Right atrium auricular region (tissue), 2 donors: ENCODE results near the gene SAMD4B. TPM values are rescaled to one million over a fixed set of nuclear protein-coding genes. Genes with fewer than 3 reads are reported as not detected.

Experiments
- DNase-seq: peaks from one replicate; pipeline ENCODE4 v3.0.0-alpha.2; 2019; ENCODE audit warnings: low spot score
- H3K27ac ChIP-seq, 2 donors: fragments of 200-600 bp; sonication (generic); 1 replicate in 1 of 2; 2 replicates in 1 of 2; pipeline ENCODE4 v1.5.1; 2016 to 2019
- H3K27me3 ChIP-seq, 2 donors: fragments of 200-600 bp; sonication (generic); one replicate each; pipeline versions ENCODE4 v1.5.1 to v1.6.0; 2017 to 2019
- H3K36me3 ChIP-seq: fragments of 200-600 bp; sonication (generic); one replicate; pipeline ENCODE4 v1.5.1; 2016
- H3K4me1 ChIP-seq, 2 donors: fragments of 200-600 bp; sonication (generic); one replicate each; pipeline versions ENCODE4 v1.5.1 to v1.6.0; 2017 to 2019
- H3K4me3 ChIP-seq, 2 donors: fragments of 200-600 bp; sonication (generic); 1 replicate in 1 of 2; 2 replicates in 1 of 2; pipeline ENCODE4 v1.5.1; 2017 to 2019; ENCODE audit warnings: mild to moderate bottlenecking in 1 of 2, moderate library complexity in 1 of 2
- H3K9me3 ChIP-seq, 2 donors: fragments of 200-600 bp; sonication (generic); one replicate each; pipeline ENCODE4 v1.5.1; 2019
- CTCF ChIP-seq, 2 donors: fragments of 200-600 bp; sonication (generic); IDR thresholded peaks; one replicate each; pipeline ENCODE4 v1.5.1; 2019; ENCODE audit warnings: antibody characterized with exemption in 2 of 2
- total RNA-seq, 2 donors: library from RNA; depleted of rRNA; stranded (reverse); fragments of >200 nt; gene quantifications; one replicate each; pipeline ENCODE4 v1.1.0, GENCODE V29; 2016

SAMD4B gene
- total RNA-seq, 2 donors from 2014 or later = 48.5 to 97.6 TPM

GRCh38 chr19:39401070-39401548, 58.9 kb downstream of the SAMD4B start:
- H3K4me1 ChIP-seq = peaks cover 0 to 69% of the 10 kb centered on the region in 2 donors
- no peaks in the 10 kb centered on the region for H3K27me3 ChIP-seq
- H3K9me3 ChIP-seq = no peaks in the 10 kb centered on the region
- H3K27ac ChIP-seq = peak overlapping the region; percentile 99 to 100
- no peak for DNase-seq
- no peak overlapping the region for H3K4me3 ChIP-seq
- TF ChIP-seq CTCF (IDR thresholded peaks at IDR 0.05) = no peak
- H3K36me3 ChIP-seq = no peaks in the 10 kb centered on the region

GRCh38 chr19:39401549-39402345, 59.5 kb downstream of the SAMD4B start:
- no peaks in the 10 kb centered on the region for H3K36me3 ChIP-seq
- peak overlapping the region in 1 of 2 donors; percentile 64 for H3K4me3 ChIP-seq
- H3K27me3 ChIP-seq = no peaks in the 10 kb centered on the region
- no peaks in the 10 kb centered on the region for H3K9me3 ChIP-seq
- H3K4me1 ChIP-seq = peaks cover 0 to 71% of the 10 kb centered on the region in 2 donors
- no peak for TF ChIP-seq CTCF (IDR thresholded peaks at IDR 0.05)
- peak overlapping the region; percentile 99 to 100 for H3K27ac ChIP-seq
- DNase-seq = peak; percentile 83

- TF ChIP-seq CTCF (IDR thresholded peaks at IDR 0.05) = no peak
- Histone ChIP-seq H3K36me3 (peaks cover 8% of the 10 kb centered on the region), H3K4me3 (peak overlapping the region; percentile 56 to 64), H3K9me3 (no peaks in the 10 kb centered on the region), H3K4me1 (peaks cover 0 to 66% of the 10 kb centered on the region in 2 donors), H3K27ac (peak overlapping the region; percentile 99 to 100), H3K27me3 (no peaks in the 10 kb centered on the region)
- DNase-seq = peak; percentile 96
Measured at GRCh38 chr19:39402346-39403300, 60.4 kb downstream of the SAMD4B start.

- H3K36me3 ChIP-seq = peaks cover 18% of the 10 kb centered on the region
- no peaks in the 10 kb centered on the region for H3K27me3 ChIP-seq
- peaks cover 0 to 56% of the 10 kb centered on the region in 2 donors for H3K4me1 ChIP-seq
- H3K27ac ChIP-seq = peak overlapping the region; percentile 99 to 100
- peak; percentile 100 for DNase-seq
- no peaks in the 10 kb centered on the region for H3K9me3 ChIP-seq
- TF ChIP-seq CTCF (IDR thresholded peaks at IDR 0.05) = no peak
- peak overlapping the region; percentile 56 to 64 for H3K4me3 ChIP-seq
Measured at GRCh38 chr19:39403331-39404312, 61.4 kb downstream of the SAMD4B start.
